GM19324 (cell line): ENCODE results near the gene GET3.
A peak's percentile ranks its signal among the peaks of the same experiment; 100 is the strongest.

Experiments
- ATAC-seq: cut with Tn5 transposase; IDR thresholded peaks from one replicate; pipeline ENCODE4 v1.9.1; 2021; ENCODE audit warnings: mild to moderate bottlenecking, moderate library complexity; ENCODE audit not compliant: unreplicated experiment, low FRiP score

GET3 gene

DNA sequence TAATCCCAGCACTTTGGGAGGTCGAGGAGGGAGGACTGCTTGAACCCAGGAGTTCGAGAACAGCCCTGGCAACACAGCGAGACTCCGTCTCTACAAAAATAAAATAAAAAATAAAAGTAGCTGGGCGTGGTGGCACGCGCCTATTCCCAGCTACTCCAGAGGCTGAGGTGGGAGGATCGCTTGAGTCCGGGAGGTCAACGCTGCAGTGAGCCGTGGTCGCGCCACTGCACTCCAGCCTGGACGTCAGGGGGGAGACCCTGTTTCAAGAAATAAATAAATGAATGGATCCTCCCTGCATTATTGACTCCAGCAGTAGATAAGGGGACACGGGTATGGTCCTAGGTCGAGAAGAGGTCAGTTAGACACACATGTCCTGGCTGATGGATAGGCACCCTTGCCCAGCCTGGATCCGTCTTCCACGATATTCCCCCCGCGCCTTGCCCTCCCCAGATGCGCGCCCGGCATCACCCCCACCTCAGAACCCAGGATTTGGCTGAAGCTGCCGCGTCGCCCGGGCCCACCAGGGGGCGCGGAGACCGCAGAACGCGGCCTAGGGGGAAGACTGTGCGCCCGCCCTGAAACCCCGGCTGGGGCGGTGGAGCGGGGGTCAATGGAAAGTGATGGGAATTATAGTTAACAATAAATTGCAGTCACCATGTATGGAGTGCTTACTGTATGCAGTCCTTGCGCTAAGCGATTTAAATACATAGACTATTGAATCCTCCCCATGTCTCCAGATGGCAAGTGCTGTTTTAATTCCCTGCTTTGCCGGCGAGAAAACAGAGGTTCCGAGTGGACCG lies 40.1 kb downstream of the GET3 start:
- peak; percentile 32 for ATAC-seq

- no peak for ATAC-seq
Observed at GRCh38 chr19:12778017-12778904, 41.0 kb downstream of the GET3 start.

DNA sequence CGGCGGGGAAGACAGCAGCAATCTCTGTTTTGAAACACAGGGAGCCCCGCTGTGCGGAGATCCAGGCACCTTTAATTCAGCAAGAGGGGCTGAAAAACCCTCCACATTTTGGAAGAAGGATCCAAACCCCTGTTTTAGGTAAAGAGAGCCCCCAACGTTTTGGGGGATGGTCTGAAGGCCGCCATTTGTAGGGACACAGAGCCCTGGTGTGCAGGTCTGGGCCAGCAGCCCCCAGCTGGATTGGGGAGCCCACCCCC lies 41.5 kb downstream of the GET3 start:
- no peak for ATAC-seq

GRCh38 chr19:12779162-12779993 lies 42.1 kb downstream of the GET3 start:
- no peak for ATAC-seq

DNA sequence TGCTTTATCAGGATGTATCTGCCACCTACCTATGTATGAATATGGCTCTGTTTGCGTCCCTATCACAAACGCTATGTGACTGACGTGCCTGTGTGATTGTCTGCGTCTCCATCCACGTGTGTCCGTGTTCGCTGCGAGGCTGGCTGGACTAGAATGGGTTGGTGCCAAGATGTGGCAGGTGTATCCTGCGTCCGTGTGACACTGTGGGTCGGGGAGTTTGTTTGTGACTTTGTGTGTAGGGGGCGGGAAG lies 44.8 kb downstream of the GET3 start:
- ATAC-seq, result no peak

DNA sequence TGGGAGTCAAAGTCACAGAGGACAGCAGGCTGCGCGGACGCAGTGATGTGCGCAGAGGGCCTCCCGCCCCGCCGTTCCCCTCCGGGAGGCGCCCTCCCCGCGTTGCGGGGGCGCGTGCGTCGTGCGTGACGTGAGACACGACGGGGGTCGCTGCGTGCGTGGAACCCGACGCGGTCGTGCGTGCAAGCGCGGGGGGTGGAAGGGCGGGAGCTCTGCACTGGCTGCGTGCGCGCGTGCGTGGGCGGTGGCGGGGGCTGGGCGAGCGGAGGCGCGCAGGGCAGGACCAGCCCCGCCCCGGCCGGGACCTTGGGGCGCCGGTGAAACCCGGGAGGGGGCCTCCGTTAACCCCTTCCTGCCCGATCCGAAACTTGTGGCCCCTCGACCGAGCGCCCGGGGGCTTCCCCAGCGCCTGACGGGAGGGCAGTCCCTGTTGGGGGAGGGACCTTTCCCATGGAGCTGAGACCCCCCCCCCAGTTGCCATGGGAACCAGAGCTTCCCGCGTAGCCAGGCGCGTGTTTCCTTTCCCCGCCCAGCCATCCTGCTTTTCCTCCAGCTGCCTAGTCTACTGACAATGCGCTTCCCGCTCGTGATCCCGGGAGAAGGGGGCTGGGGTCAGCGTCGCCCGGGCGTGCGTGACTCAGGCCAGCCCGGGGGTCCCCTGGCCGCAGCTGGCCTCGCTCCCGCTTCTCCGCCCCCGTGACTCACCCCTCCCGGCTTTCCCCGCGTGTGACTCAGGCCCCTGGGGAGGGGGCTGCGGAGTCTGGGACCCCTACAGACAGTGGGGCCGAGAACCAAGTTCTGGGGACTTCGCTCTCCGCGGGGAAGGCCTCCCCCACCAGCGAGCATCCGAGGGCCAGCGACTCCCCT lies 45.4 kb downstream of the GET3 start:
- ATAC-seq, result peak; percentile 61

DNA sequence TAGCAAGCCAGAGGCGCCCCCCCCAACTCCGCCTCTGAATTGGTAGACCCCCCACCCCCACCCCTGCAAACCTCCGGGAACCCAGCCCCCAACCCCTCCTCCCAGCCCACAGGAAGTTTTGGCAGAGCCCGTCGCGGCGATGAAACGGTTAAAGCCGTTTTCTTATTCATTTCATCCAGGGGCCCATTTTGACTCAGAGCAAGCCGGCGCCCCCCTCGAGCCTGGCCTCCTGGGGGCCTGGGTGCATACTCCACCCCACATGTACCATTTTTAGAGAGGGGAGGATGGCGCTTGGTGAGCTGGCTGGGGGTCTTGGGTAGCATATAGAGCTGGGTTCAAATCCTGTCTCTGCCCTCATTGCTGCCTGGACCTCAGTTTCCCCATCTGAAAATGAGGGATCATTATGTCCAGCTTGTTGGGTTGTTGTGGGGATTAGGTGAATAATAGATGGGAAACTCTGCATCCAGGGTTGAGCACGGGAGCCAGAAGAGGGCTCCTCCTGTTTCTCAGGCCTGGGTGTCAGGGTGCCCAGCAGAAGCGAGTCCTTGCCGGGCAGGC lies 46.1 kb downstream of the GET3 start:
- no peak for ATAC-seq

DNA sequence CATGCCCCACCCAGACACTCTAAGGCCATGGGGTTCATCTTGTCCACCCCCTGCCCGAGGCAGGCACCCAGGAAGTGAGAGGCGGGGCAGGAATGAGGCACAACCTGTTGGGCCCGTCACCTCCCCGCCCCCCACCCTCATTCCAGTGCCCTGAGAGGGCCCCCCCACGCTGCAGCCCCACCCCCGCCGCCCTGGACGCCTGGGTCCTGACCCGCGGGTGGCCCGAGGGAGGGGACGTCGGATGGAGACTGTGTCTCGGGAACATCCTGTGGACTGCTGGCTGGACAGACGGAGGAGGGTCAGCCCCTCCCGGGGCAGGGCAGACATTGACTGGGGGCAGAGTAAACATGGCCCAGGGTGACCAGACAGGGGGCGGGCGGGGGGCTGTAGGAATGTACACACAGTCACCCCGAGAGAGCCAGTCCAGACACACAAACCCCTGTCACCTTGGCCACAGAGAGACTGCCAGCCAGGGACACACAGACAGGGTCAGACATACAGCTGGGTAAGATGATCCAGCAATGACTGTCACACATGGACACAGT lies 46.6 kb downstream of the GET3 start:
- no peak for ATAC-seq

- ATAC-seq, result no peak
Observed at GRCh38 chr19:12784394-12784870, 47.1 kb downstream of the GET3 start.

DNA sequence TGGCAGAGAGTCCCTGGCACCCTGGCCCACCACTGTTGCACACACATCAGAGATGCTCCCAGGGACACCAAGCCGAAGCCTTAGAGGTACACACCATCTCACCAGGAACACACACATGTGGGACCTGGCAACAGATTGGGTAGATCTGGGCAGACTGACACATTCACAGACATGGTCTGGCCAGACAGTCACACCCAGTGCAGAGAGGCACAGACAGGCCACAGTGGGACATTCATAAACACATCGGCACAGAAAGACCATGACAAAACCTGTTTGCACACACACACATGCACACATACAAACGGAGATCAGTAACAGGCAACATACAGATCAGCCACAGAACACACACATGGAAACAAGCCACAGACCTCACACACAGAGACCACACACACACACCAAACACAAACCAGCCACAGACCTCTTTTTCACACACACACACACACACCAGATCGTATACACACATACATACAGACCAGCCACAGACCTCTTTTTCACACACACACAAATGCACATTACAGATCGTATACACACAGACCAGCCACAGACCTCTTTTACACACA lies 47.7 kb downstream of the GET3 start:
- ATAC-seq, result no peak

DNA sequence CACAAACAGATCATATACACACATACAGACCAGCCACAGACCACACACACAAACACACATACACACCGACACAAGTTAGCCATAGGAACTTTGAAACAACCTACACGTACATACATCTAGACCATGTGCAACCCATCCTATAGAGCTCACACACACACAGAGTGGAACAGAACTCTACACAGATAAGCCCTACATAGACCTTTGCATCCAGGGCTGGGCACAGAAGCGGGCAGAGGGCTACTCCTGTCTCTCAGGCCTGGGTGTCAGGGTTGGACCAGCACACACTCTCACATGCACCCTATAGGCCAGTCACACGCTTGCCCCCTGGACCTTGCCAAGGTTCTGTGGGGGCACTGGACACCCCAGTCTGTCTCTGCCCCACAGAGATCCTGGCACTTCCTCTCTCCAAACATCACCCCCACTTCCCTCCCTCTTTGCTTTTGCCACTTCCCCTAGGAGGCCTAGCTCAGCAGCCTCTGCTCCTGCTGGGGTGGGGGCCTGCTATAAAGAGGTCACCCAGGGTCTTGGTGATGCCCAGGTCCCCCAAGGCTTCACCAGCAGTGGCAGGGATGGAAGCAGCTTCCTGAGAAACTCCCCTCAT lies 48.2 kb downstream of the GET3 start:
- no peak for ATAC-seq

DNA sequence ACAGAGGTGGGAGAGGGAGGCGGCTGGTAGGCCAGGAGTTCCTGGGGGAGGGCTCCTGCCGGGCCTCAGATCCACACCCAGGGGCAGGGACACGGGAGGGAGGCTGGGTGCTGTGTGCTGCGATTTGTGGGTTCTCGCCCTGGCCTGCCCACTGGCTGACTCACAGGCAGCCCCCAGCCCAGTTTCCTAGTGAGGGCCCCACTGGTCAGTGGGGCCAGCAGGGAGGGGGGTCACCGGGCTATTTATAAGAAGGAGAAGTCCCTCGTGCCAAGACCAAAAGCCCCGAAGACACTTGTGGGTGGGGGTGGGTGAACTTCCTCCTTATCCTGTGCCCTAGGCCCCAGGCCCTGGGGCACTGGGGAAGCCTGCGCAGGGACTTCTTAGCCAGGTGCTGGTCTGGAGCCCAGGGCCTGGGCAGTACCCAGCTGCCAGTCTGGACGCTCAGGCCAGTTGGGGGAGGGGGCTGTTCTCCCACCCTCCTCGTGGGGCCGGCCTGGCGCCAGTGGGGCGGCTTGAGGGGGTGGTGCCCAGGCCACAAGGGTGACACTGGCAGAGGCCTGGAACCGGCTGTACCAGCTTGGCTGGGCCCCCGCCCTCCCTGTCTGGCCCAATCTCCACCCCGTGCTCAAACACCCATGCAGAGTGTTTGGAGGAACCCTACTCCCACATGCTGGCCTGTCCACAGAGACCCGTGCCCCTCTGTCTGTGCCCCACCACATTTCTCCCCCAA lies 49.0 kb downstream of the GET3 start:
- no peak for ATAC-seq

GRCh38 chr19:12786952-12787351 lies 49.7 kb downstream of the GET3 start:
- ATAC-seq, result no peak

DNA sequence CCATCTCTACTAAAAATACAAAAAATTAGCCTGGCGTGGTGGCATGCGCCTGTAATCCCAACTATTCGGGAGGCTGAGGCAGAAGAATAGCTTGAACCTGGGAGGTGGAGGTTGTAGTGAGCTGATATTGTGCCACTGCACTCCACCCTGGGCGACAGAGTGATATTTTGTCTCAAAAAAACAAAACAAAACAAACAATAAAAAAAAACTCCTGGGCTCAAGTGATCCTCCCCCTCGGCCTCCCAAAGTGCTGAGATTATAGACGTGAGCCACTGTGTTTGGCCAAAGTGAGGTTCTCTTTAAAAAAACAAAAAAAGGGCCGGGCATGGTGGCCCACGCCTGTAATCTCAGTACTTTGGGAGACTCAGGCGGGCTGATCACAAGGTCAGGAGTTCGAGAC lies 50.2 kb downstream of the GET3 start:
- ATAC-seq, result no peak

DNA sequence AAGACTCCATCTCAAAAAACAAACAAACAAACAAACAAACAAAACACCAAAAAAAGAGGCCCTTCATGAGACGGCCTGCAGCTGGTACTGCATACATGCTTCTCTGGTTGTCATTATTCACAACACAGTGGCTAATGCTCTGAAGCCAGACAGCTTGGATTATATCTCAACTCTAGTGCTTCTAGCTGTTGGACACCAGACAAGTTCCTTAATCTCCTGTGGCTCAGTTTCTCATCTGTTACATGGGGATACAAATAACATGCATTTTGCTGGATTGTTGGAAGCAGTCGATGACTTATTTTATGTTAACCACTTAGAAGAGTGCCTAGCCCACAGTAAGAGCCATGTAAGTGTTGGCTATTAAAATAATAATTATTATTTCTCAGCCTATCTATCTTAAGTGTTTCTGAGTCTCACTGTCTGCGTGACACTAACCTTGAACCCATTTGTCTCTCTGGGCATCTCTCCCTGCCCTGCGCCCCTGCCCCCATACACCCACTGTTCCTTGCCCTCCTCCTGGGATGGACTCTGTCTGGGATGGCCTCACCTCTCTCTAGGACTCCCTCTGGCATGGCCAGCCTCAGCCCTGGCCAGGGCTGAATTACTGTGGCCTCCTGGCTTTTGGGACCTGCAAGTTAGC lies 50.9 kb downstream of the GET3 start:
- no peak for ATAC-seq

- no peak for ATAC-seq
Observed at GRCh38 chr19:12788682-12789097, 51.4 kb downstream of the GET3 start.

- ATAC-seq, result no peak
Observed at GRCh38 chr19:12789098-12789903, 52.0 kb downstream of the GET3 start.
